PC-3 (cell line): ENCODE measurements around the gene NCOA7.

Source experiments
- EZH2 ChIP-seq: fragments of 300-600 bp; sonication (generic); IDR thresholded peaks from one replicate; pipeline ENCODE4 v1.6.1; 2017; ENCODE audit warnings: antibody characterized with exemption, mild to moderate bottlenecking, low read length; ENCODE audit not compliant: unreplicated experiment
- TF ChIP-seq, protein P1 (sequence below): fragments of 300-600 bp; sonication (generic); conservative IDR thresholded peaks from 2 replicates; pipeline ENCODE4 v1.5.1; 2017; ENCODE audit warnings: antibody characterized with exemption, low read depth, mild to moderate bottlenecking, low read length

DNA sequence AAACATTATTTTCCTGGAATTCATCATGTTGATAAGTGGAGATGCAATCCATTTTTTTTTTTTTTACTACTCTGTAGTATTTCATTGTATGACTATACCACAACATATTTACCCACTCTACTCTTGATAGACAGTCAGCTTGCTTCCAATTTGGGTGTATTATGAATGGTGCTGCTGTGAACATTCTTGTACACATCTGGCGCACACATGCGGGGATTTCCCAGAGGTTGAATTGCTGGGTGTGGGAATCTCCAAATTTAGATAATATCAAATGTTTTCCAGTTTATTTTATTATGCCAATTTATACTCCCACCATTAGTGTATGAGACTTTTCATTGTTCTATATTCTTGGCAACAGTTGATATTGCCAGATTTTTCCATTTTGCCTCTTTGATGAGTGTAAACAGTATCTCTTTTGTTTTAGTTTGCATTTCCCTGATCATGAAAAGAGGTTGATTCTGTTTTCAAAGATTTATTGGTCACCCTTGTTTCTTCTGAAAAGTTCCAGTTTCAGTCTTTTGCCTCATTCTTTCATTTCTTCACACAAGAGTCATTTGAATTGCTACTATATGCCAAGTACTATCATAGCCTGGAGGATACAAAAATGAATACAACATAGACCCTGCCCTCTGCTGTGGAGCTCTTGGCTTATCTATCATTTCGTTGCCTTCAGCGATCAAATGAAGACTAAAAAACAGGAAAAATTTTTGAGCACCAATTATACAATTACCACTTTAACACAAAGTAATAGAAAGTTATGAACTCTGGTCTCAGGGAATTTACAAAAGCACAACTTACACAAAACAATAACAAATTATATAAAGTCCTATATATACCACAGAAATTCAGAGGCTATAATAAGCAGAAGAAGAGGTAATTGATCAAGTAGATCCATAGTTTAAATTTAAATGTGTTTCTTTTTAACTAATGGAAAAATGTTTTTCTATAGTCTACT, 17.1 kb upstream of the NCOA7 start:
- TF ChIP-seq, protein P1, sequence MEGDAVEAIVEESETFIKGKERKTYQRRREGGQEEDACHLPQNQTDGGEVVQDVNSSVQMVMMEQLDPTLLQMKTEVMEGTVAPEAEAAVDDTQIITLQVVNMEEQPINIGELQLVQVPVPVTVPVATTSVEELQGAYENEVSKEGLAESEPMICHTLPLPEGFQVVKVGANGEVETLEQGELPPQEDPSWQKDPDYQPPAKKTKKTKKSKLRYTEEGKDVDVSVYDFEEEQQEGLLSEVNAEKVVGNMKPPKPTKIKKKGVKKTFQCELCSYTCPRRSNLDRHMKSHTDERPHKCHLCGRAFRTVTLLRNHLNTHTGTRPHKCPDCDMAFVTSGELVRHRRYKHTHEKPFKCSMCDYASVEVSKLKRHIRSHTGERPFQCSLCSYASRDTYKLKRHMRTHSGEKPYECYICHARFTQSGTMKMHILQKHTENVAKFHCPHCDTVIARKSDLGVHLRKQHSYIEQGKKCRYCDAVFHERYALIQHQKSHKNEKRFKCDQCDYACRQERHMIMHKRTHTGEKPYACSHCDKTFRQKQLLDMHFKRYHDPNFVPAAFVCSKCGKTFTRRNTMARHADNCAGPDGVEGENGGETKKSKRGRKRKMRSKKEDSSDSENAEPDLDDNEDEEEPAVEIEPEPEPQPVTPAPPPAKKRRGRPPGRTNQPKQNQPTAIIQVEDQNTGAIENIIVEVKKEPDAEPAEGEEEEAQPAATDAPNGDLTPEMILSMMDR = no peak
- TF ChIP-seq EZH2 = no peak
